ENCODE data around the gene AUTS2. TPM values are rescaled to one million over a fixed set of nuclear protein-coding genes. Genes with fewer than 3 reads are reported as not detected.

The AUTS2 gene
- total RNA-seq, 1 experiment from 2014 or later = 42.1 TPM

DNA sequence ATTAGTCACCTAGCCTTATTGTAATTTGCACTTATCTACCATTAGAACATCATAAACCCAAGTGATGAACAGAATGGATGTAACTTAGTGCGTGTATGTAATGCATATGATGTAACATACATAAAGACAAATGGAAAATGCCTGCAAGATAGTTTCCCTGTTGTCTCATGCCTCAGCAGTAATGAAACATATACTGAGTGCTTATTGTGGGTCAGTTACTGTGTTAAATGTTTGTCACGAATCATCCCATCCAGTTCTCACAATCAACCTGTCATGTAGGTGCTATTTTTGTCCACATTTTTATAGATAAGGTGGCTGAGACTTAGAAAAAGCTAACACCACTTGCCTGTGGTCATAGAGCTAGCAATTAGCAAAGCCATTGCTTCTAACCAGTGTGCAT, 350.8 kb downstream of the AUTS2 start:
- POLR2A ChIA-PET (ENCODE audit: low non-redundant PET) = no interaction called here
- H3K9me3 ChIP-seq (ENCODE audit: low read depth, low read length, poor library complexity, severe bottlenecking) = no peaks in the 10 kb centered on the region
- no peaks in the 10 kb centered on the region for H3K27me3 ChIP-seq (replicated peaks; ENCODE audit: insufficient read depth, low read depth, low read length, poor library complexity)
- no peak overlapping the region for H3K4me3 ChIP-seq (ENCODE audit: low read depth, low read length, poor library complexity, severe bottlenecking)
- peaks cover 16% of the 10 kb centered on the region for H3K4me1 ChIP-seq (ENCODE audit: insufficient read depth, low read length, poor library complexity, severe bottlenecking)
- DNase-seq (ENCODE audit: low spot score) = no peak
- CTCF ChIA-PET = no interaction called here
- intact Hi-C loops (cut with micrococcal nuclease; ENCODE audit: unreplicated experiment) = no loop called here
- no TSS peak for BruUV-seq (replicated peaks)
- no peaks in the 10 kb centered on the region for H3K36me3 ChIP-seq (ENCODE audit: insufficient read depth, low read length, poor library complexity, severe bottlenecking)
- no peak overlapping the region for H3K27ac ChIP-seq (ENCODE audit: low read depth, low read length, poor library complexity, severe bottlenecking)
- TF ChIP-seq EZH2 (IDR thresholded peaks at IDR 0.05; ENCODE audit: borderline replicate concordance, low read depth, low read length, poor library complexity, severe bottlenecking) = no peak
- TF ChIP-seq, protein P1, sequence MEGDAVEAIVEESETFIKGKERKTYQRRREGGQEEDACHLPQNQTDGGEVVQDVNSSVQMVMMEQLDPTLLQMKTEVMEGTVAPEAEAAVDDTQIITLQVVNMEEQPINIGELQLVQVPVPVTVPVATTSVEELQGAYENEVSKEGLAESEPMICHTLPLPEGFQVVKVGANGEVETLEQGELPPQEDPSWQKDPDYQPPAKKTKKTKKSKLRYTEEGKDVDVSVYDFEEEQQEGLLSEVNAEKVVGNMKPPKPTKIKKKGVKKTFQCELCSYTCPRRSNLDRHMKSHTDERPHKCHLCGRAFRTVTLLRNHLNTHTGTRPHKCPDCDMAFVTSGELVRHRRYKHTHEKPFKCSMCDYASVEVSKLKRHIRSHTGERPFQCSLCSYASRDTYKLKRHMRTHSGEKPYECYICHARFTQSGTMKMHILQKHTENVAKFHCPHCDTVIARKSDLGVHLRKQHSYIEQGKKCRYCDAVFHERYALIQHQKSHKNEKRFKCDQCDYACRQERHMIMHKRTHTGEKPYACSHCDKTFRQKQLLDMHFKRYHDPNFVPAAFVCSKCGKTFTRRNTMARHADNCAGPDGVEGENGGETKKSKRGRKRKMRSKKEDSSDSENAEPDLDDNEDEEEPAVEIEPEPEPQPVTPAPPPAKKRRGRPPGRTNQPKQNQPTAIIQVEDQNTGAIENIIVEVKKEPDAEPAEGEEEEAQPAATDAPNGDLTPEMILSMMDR (conservative IDR thresholded peaks at IDR 0.05; ENCODE audit: low read depth, low read length) = no peak

DNA sequence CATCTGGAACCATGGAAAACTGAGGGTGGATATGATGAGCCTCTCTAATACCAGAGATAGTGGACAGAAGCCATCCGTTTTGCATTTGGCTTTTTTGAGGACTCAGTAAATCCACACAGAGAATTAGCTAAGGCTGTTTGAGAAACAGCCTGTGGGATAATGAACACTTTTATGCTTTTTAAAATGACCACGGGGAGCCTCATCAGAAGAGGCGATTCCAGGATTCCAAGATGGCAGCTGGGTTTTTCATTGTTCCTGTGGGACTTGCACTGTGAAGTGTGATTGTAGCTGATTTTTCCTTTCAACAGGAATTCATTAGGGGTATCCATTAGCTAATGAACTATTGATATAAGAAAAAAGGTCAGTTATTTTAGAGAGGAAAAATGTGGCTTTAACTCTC, 353.2 kb downstream of the AUTS2 start:
- BruUV-seq (replicated peaks) = no TSS peak
- POLR2A ChIA-PET (ENCODE audit: low non-redundant PET) = no interaction called here

DNA sequence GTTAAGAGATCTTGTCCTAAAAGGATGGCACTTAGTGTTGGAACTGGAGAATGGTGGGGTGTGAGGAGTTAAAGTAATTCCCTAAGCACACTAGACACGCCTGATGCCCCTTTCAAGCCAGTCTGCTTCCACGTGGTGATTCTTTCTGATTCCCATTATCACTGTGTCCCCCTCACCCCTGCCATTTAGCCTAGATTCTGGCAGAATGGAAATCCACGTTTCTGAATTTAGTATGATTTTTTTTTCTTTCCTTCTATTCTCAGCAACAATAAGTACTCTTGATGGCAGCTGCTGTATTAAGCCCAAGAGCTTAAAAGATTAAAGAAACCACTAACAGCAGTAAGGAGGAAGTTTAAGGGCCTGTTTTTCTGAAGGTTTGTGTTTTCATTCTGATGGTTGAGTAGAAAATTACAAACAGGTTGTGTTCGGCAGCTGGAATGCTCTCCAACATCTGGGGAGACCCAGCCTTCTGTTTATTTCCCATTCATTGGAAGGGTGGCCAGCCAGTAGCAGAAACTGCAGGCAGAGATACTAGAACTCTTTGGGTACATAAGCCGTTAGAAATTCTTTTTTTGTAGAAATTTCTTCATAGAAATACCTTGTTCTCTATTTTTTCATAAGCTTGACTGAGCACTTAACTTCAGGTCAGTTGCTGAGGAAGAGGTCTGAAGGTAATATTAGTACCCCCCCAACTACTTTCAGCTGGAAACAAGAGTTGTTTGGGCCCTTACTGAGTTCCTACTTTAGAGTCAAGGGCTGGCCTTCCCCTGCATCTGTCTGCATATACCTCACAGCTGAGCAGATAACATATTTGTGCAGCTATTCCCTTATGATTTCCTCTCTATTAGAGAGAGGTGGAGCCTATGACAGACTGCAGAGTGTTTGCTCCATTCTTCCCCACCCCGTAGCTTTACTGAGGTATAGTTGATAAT, 355.1 kb downstream of the AUTS2 start:
- peaks cover 16% of the 10 kb centered on the region for H3K4me1 ChIP-seq (ENCODE audit: insufficient read depth, low read length, poor library complexity, severe bottlenecking)
- no peaks in the 10 kb centered on the region for H3K36me3 ChIP-seq (ENCODE audit: insufficient read depth, low read length, poor library complexity, severe bottlenecking)
- ChIA-PET CTCF (no interaction called here), POLR2A (ENCODE audit: low non-redundant PET) (no interaction called here)
- DNase-seq (ENCODE audit: low spot score) = peak; percentile 20
- BruUV-seq (replicated peaks) = no TSS peak
- no peak for TF ChIP-seq EZH2 (IDR thresholded peaks at IDR 0.05; ENCODE audit: borderline replicate concordance, low read depth, low read length, poor library complexity, severe bottlenecking)
- TF ChIP-seq, protein P1 (conservative IDR thresholded peaks at IDR 0.05; ENCODE audit: low read depth, low read length) = no peak
- intact Hi-C loops (cut with micrococcal nuclease; ENCODE audit: unreplicated experiment) = no loop called here
- no peak overlapping the region for H3K4me3 ChIP-seq (ENCODE audit: low read depth, low read length, poor library complexity, severe bottlenecking)
- H3K9me3 ChIP-seq (ENCODE audit: low read depth, low read length, poor library complexity, severe bottlenecking) = no peaks in the 10 kb centered on the region
- H3K27ac ChIP-seq (ENCODE audit: low read depth, low read length, poor library complexity, severe bottlenecking) = no peak overlapping the region
- no peaks in the 10 kb centered on the region for H3K27me3 ChIP-seq (replicated peaks; ENCODE audit: insufficient read depth, low read depth, low read length, poor library complexity)

More for the DNA sequence above, 353.2 kb downstream of the AUTS2 start:
- intact Hi-C loops (cut with micrococcal nuclease; ENCODE audit: unreplicated experiment) = no loop called here
- no peaks in the 10 kb centered on the region for H3K36me3 ChIP-seq (ENCODE audit: insufficient read depth, low read length, poor library complexity, severe bottlenecking)
- CTCF ChIA-PET = no interaction called here
- no peak overlapping the region for H3K27ac ChIP-seq (ENCODE audit: low read depth, low read length, poor library complexity, severe bottlenecking)
- H3K9me3 ChIP-seq (ENCODE audit: low read depth, low read length, poor library complexity, severe bottlenecking) = no peaks in the 10 kb centered on the region
- H3K4me3 ChIP-seq (ENCODE audit: low read depth, low read length, poor library complexity, severe bottlenecking) = no peak overlapping the region
- peaks cover 16% of the 10 kb centered on the region for H3K4me1 ChIP-seq (ENCODE audit: insufficient read depth, low read length, poor library complexity, severe bottlenecking)
- no peaks in the 10 kb centered on the region for H3K27me3 ChIP-seq (replicated peaks; ENCODE audit: insufficient read depth, low read depth, low read length, poor library complexity)
- TF ChIP-seq EZH2 (IDR thresholded peaks at IDR 0.05; ENCODE audit: borderline replicate concordance, low read depth, low read length, poor library complexity, severe bottlenecking) = no peak
- TF ChIP-seq, protein P1 (conservative IDR thresholded peaks at IDR 0.05; ENCODE audit: low read depth, low read length) = no peak
- no peak for DNase-seq (ENCODE audit: low spot score)

Measured in A673 (cell line).